ENCODE results near the gene OR6A2.

The OR6A2 gene

GRCh38 chr11:6799402-6799801, at the start of gene OR6A2:
Gene OR6A2 (minus strand): TSS chr11:6799689. CDS start chr11:6795708, 3,981 bp downstream.
- Histone ChIP-seq H3K27me3 (ENCODE audit: control insufficient read depth, insufficient read depth, low read length) (no peaks in the 10 kb centered on the region), H3K9me3 (ENCODE audit: control insufficient read depth, insufficient read depth, low read length) (peaks cover 12% of the 10 kb centered on the region; the same call in 1 of the 2 replicates), H3K9ac (ENCODE audit: low read depth, low read length) (no peak within 1 kb of the TSS), H3K36me3 (ENCODE audit: control insufficient read depth, insufficient read depth, low read length) (no peaks in the 10 kb centered on the region), H3K27ac (ENCODE audit: low read depth, low read length) (peak within 1 kb of the TSS; percentile 74), H3K4me1 (ENCODE audit: control insufficient read depth, insufficient read depth, low read length) (peaks cover 9% of the 10 kb centered on the region), H3K4me3 (ENCODE audit: low read depth, low read length) (no peak within 1 kb of the TSS)

GRCh38 chr11:6845383-6845782, 45.9 kb upstream of the OR6A2 start, which contains the start of gene OR10A5:
Gene OR10A5 (plus strand): TSS chr11:6845683. CDS start chr11:6845683, 0 bp downstream.
- peaks cover 4% of the 10 kb centered on the region; the same call in 1 of the 2 replicates for H3K9me3 ChIP-seq (ENCODE audit: control insufficient read depth, insufficient read depth, low read length)
- no peak within 1 kb of the TSS for H3K4me3 ChIP-seq (ENCODE audit: low read depth, low read length)
- H3K36me3 ChIP-seq (ENCODE audit: control insufficient read depth, insufficient read depth, low read length) = no peaks in the 10 kb centered on the region
- peaks cover 19% of the 10 kb centered on the region for H3K4me1 ChIP-seq (ENCODE audit: control insufficient read depth, insufficient read depth, low read length)
- H3K9ac ChIP-seq (ENCODE audit: low read depth, low read length) = no peak within 1 kb of the TSS
- no peaks in the 10 kb centered on the region for H3K27me3 ChIP-seq (ENCODE audit: control insufficient read depth, insufficient read depth, low read length)
- no peak within 1 kb of the TSS for H3K27ac ChIP-seq (ENCODE audit: low read depth, low read length)

GRCh38 chr11:6844356-6844755, 44.9 kb upstream of the OR6A2 start:
- Histone ChIP-seq H3K4me3 (ENCODE audit: low read depth, low read length) (no peak overlapping the region), H3K36me3 (ENCODE audit: control insufficient read depth, insufficient read depth, low read length) (no peaks in the 10 kb centered on the region), H3K27ac (ENCODE audit: low read depth, low read length) (peak overlapping the region; percentile 59), H3K9ac (ENCODE audit: low read depth, low read length) (0 out of 2 replicates have a peak overlapping the region, but pooled peaks have one; percentile 0), H3K9me3 (ENCODE audit: control insufficient read depth, insufficient read depth, low read length) (peaks cover 1% of the 10 kb centered on the region; the same call in 1 of the 2 replicates), H3K27me3 (ENCODE audit: control insufficient read depth, insufficient read depth, low read length) (no peaks in the 10 kb centered on the region), H3K4me1 (ENCODE audit: control insufficient read depth, insufficient read depth, low read length) (peaks cover 19% of the 10 kb centered on the region)

GRCh38 chr11:6843670-6844069, 44.2 kb upstream of the OR6A2 start:
- no peaks in the 10 kb centered on the region for H3K27me3 ChIP-seq (ENCODE audit: control insufficient read depth, insufficient read depth, low read length)
- H3K27ac ChIP-seq (ENCODE audit: low read depth, low read length) = peak overlapping the region; percentile 59
- no peak overlapping the region; the same call in 1 of the 2 replicates for H3K4me3 ChIP-seq (ENCODE audit: low read depth, low read length)
- H3K36me3 ChIP-seq (ENCODE audit: control insufficient read depth, insufficient read depth, low read length) = no peaks in the 10 kb centered on the region
- 0 out of 2 replicates have a peak overlapping the region, but pooled peaks have one; percentile 0 for H3K9ac ChIP-seq (ENCODE audit: low read depth, low read length)
- H3K4me1 ChIP-seq (ENCODE audit: control insufficient read depth, insufficient read depth, low read length) = peaks cover 19% of the 10 kb centered on the region
- H3K9me3 ChIP-seq (ENCODE audit: control insufficient read depth, insufficient read depth, low read length) = no peaks in the 10 kb centered on the region; the same call in 1 of the 2 replicates

- H3K27me3 ChIP-seq (ENCODE audit: control insufficient read depth, insufficient read depth, low read length) = no peaks in the 10 kb centered on the region
Measured at GRCh38 chr11:6841694-6842093, 42.2 kb upstream of the OR6A2 start.

GRCh38 chr11:6834021-6834420, 34.5 kb upstream of the OR6A2 start:
- no peak overlapping the region for H3K27ac ChIP-seq (ENCODE audit: low read depth, low read length)
- no peaks in the 10 kb centered on the region for H3K27me3 ChIP-seq (ENCODE audit: control insufficient read depth, insufficient read depth, low read length)
- no peaks in the 10 kb centered on the region for H3K9me3 ChIP-seq (ENCODE audit: control insufficient read depth, insufficient read depth, low read length)
- H3K9ac ChIP-seq (ENCODE audit: low read depth, low read length) = no peak overlapping the region
- no peak overlapping the region for H3K4me3 ChIP-seq (ENCODE audit: low read depth, low read length)
- no peaks in the 10 kb centered on the region for H3K4me1 ChIP-seq (ENCODE audit: control insufficient read depth, insufficient read depth, low read length)
- H3K36me3 ChIP-seq (ENCODE audit: control insufficient read depth, insufficient read depth, low read length) = no peaks in the 10 kb centered on the region

More at GRCh38 chr11:6841694-6842093, 42.2 kb upstream of the OR6A2 start:
- peaks cover 11% of the 10 kb centered on the region for H3K4me1 ChIP-seq (ENCODE audit: control insufficient read depth, insufficient read depth, low read length)
- H3K36me3 ChIP-seq (ENCODE audit: control insufficient read depth, insufficient read depth, low read length) = no peaks in the 10 kb centered on the region
- no peaks in the 10 kb centered on the region; the same call in 1 of the 2 replicates for H3K9me3 ChIP-seq (ENCODE audit: control insufficient read depth, insufficient read depth, low read length)
- no peak overlapping the region for H3K9ac ChIP-seq (ENCODE audit: low read depth, low read length)
- no peak overlapping the region for H3K27ac ChIP-seq (ENCODE audit: low read depth, low read length)
- no peak overlapping the region for H3K4me3 ChIP-seq (ENCODE audit: low read depth, low read length)

- Histone ChIP-seq H3K4me1 (ENCODE audit: control insufficient read depth, insufficient read depth, low read length) (no peaks in the 10 kb centered on the region), H3K4me3 (ENCODE audit: low read depth, low read length) (no peak overlapping the region), H3K27me3 (ENCODE audit: control insufficient read depth, insufficient read depth, low read length) (no peaks in the 10 kb centered on the region), H3K36me3 (ENCODE audit: control insufficient read depth, insufficient read depth, low read length) (no peaks in the 10 kb centered on the region), H3K9ac (ENCODE audit: low read depth, low read length) (no peak overlapping the region), H3K9me3 (ENCODE audit: control insufficient read depth, insufficient read depth, low read length) (no peaks in the 10 kb centered on the region), H3K27ac (ENCODE audit: low read depth, low read length) (no peak overlapping the region)
Measured at GRCh38 chr11:6833356-6833755, 33.9 kb upstream of the OR6A2 start.

GRCh38 chr11:6828103-6828502, 28.6 kb upstream of the OR6A2 start:
- H3K27ac ChIP-seq (ENCODE audit: low read depth, low read length) = no peak overlapping the region
- no peak overlapping the region for H3K9ac ChIP-seq (ENCODE audit: low read depth, low read length)
- no peaks in the 10 kb centered on the region for H3K4me1 ChIP-seq (ENCODE audit: control insufficient read depth, insufficient read depth, low read length)
- H3K4me3 ChIP-seq (ENCODE audit: low read depth, low read length) = no peak overlapping the region
- no peaks in the 10 kb centered on the region for H3K27me3 ChIP-seq (ENCODE audit: control insufficient read depth, insufficient read depth, low read length)
- no peaks in the 10 kb centered on the region for H3K36me3 ChIP-seq (ENCODE audit: control insufficient read depth, insufficient read depth, low read length)
- H3K9me3 ChIP-seq (ENCODE audit: control insufficient read depth, insufficient read depth, low read length) = no peaks in the 10 kb centered on the region

GRCh38 chr11:6825231-6825744, 25.8 kb upstream of the OR6A2 start:
- no peak overlapping the region for H3K4me3 ChIP-seq (ENCODE audit: low read depth, low read length)
- no peak overlapping the region for H3K27ac ChIP-seq (ENCODE audit: low read depth, low read length)
- H3K9me3 ChIP-seq (ENCODE audit: control insufficient read depth, insufficient read depth, low read length) = no peaks in the 10 kb centered on the region
- H3K4me1 ChIP-seq (ENCODE audit: control insufficient read depth, insufficient read depth, low read length) = no peaks in the 10 kb centered on the region
- no peak overlapping the region for H3K9ac ChIP-seq (ENCODE audit: low read depth, low read length)
- no peaks in the 10 kb centered on the region for H3K27me3 ChIP-seq (ENCODE audit: control insufficient read depth, insufficient read depth, low read length)
- H3K36me3 ChIP-seq (ENCODE audit: control insufficient read depth, insufficient read depth, low read length) = no peaks in the 10 kb centered on the region

- H3K9me3 ChIP-seq (ENCODE audit: control insufficient read depth, insufficient read depth, low read length) = no peaks in the 10 kb centered on the region
- H3K4me3 ChIP-seq (ENCODE audit: low read depth, low read length) = no peak overlapping the region
- no peaks in the 10 kb centered on the region for H3K36me3 ChIP-seq (ENCODE audit: control insufficient read depth, insufficient read depth, low read length)
- H3K9ac ChIP-seq (ENCODE audit: low read depth, low read length) = no peak overlapping the region
- H3K4me1 ChIP-seq (ENCODE audit: control insufficient read depth, insufficient read depth, low read length) = no peaks in the 10 kb centered on the region
- H3K27me3 ChIP-seq (ENCODE audit: control insufficient read depth, insufficient read depth, low read length) = no peaks in the 10 kb centered on the region
- no peak overlapping the region for H3K27ac ChIP-seq (ENCODE audit: low read depth, low read length)
Measured at GRCh38 chr11:6824136-6824823, 24.8 kb upstream of the OR6A2 start.

GRCh38 chr11:6818967-6819366, 19.5 kb upstream of the OR6A2 start:
- Histone ChIP-seq H3K4me1 (ENCODE audit: control insufficient read depth, insufficient read depth, low read length) (no peaks in the 10 kb centered on the region), H3K27me3 (ENCODE audit: control insufficient read depth, insufficient read depth, low read length) (no peaks in the 10 kb centered on the region), H3K9me3 (ENCODE audit: control insufficient read depth, insufficient read depth, low read length) (no peaks in the 10 kb centered on the region), H3K27ac (ENCODE audit: low read depth, low read length) (no peak overlapping the region), H3K36me3 (ENCODE audit: control insufficient read depth, insufficient read depth, low read length) (no peaks in the 10 kb centered on the region), H3K4me3 (ENCODE audit: low read depth, low read length) (no peak overlapping the region), H3K9ac (ENCODE audit: low read depth, low read length) (no peak overlapping the region)

All from HUES48 (cell line).